Measurements from ENCODE around the gene RFT1. TPM values are rescaled to one million over a fixed set of nuclear protein-coding genes. Genes with fewer than 3 reads are reported as not detected.
"Not testable (repeated sequence)": the region's sequence is repeated elsewhere in the genome, so short reads cannot be mapped to it uniquely, and the experiment has no call there.

RFT1 gene
- total RNA-seq, 1 experiment from 2014 or later = 26.3 TPM

DNA sequence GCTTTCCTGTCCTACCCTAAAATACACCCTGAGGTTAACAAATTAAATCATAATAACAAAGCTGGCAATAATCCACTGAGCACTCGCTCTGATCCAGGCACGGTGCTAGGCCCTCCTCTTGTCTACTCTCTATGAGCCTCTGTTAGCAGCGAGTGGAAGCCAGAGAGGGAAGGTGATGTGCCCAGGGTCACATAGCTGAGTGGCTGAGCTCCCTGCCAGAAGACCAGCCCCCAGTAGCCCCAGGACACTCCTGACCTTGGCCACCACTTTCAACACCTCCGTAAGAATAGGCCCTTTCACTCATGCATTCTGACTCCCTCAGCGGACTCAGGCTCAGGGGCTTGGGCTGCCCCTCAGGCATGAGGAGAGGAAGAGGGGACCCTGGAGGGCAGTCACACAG, 21.2 kb upstream of the RFT1 start:
- no peaks in the 10 kb centered on the region for H3K27me3 Mint-ChIP-seq (ENCODE audit: low read depth)
- no peaks in the 10 kb centered on the region for H3K36me3 Mint-ChIP-seq
- ChIA-PET CTCF (no interaction called here), POLR2A (no interaction called here)
- no peaks in the 10 kb centered on the region for H3K9me3 Mint-ChIP-seq
- DNase-seq (ENCODE audit: low spot score) = no peak
- H3K4me1 Mint-ChIP-seq = no peaks in the 10 kb centered on the region
- H3K27ac Mint-ChIP-seq = no peak overlapping the region
- ATAC-seq = no peak
- H3K4me3 Mint-ChIP-seq = no peak overlapping the region
- TF ChIP-seq, protein P1, sequence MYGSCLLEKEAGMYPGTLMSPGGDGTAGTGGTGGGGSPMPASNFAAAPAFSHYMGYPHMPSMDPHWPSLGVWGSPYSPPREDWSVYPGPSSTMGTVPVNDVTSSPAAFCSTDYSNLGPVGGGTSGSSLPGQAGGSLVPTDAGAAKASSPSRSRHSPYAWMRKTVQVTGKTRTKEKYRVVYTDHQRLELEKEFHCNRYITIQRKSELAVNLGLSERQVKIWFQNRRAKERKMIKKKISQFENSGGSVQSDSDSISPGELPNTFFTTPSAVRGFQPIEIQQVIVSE (CRISPR knock-in tag; IDR thresholded peaks at IDR 0.05; ENCODE audit: borderline replicate concordance) = no peak
- TF ChIP-seq ATF2 (CRISPR knock-in tag; IDR thresholded peaks at IDR 0.05; ENCODE audit: borderline replicate concordance, low read depth) (no peak), ZNF671 (CRISPR knock-in tag; IDR thresholded peaks at IDR 0.05) (no peak), ESRRA (CRISPR knock-in tag; IDR thresholded peaks at IDR 0.05; ENCODE audit: borderline replicate concordance) (no peak), TCF7 (CRISPR knock-in tag; IDR thresholded peaks at IDR 0.05; ENCODE audit: low read depth) (no peak), FOXP1 (CRISPR knock-in tag; IDR thresholded peaks at IDR 0.05; ENCODE audit: borderline replicate concordance) (no peak), SMAD4 (CRISPR knock-in tag; IDR thresholded peaks at IDR 0.05) (no peak)
- TF ChIP-seq, protein P2, sequence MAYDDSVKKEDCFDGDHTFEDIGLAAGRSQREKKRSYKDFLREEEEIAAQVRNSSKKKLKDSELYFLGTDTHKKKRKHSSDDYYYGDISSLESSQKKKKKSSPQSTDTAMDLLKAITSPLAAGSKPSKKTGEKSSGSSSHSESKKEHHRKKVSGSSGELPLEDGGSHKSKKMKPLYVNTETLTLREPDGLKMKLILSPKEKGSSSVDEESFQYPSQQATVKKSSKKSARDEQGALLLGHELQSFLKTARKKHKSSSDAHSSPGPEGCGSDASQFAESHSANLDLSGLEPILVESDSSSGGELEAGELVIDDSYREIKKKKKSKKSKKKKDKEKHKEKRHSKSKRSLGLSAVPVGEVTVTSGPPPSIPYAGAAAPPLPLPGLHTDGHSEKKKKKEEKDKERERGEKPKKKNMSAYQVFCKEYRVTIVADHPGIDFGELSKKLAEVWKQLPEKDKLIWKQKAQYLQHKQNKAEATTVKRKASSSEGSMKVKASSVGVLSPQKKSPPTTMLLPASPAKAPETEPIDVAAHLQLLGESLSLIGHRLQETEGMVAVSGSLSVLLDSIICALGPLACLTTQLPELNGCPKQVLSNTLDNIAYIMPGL (CRISPR knock-in tag; IDR thresholded peaks at IDR 0.05) = no peak
- TF ChIP-seq, protein P3, sequence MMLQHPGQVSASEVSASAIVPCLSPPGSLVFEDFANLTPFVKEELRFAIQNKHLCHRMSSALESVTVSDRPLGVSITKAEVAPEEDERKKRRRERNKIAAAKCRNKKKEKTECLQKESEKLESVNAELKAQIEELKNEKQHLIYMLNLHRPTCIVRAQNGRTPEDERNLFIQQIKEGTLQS (CRISPR knock-in tag; conservative IDR thresholded peaks at IDR 0.05) = no peak

GRCh38 chr3:53151086-53151438, 20.8 kb upstream of the RFT1 start:
- POLR2A ChIA-PET; H3K27me3 Mint-ChIP-seq (ENCODE audit: low read depth); H3K4me1 Mint-ChIP-seq; H3K4me3 Mint-ChIP-seq; H3K27ac Mint-ChIP-seq; ATAC-seq; CTCF ChIA-PET; H3K36me3 Mint-ChIP-seq; H3K9me3 Mint-ChIP-seq; DNase-seq (ENCODE audit: low spot score): not testable (repeated sequence)

GRCh38 chr3:53150247-53151085, 20.2 kb upstream of the RFT1 start:
- Mint-ChIP-seq H3K27me3 (ENCODE audit: low read depth) (no peaks in the 10 kb centered on the region), H3K4me1 (no peaks in the 10 kb centered on the region), H3K4me3 (no peak overlapping the region), H3K27ac (no peak overlapping the region), H3K36me3 (no peaks in the 10 kb centered on the region), H3K9me3 (no peaks in the 10 kb centered on the region)
- DNase-seq (ENCODE audit: low spot score) (no peak), ATAC-seq (no peak)
- TF ChIP-seq ATF6 (CRISPR knock-in tag; IDR thresholded peaks at IDR 0.05) (no peak), FOXP1 (CRISPR knock-in tag; IDR thresholded peaks at IDR 0.05; ENCODE audit: borderline replicate concordance) (no peak), RORB (CRISPR knock-in tag; IDR thresholded peaks at IDR 0.05) (no peak), HMGA2 (CRISPR knock-in tag; IDR thresholded peaks at IDR 0.05) (no peak), ZNF512 (CRISPR knock-in tag; IDR thresholded peaks at IDR 0.05; ENCODE audit: borderline replicate concordance) (no peak)
- TF ChIP-seq, protein P4, sequence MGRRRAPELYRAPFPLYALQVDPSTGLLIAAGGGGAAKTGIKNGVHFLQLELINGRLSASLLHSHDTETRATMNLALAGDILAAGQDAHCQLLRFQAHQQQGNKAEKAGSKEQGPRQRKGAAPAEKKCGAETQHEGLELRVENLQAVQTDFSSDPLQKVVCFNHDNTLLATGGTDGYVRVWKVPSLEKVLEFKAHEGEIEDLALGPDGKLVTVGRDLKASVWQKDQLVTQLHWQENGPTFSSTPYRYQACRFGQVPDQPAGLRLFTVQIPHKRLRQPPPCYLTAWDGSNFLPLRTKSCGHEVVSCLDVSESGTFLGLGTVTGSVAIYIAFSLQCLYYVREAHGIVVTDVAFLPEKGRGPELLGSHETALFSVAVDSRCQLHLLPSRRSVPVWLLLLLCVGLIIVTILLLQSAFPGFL (CRISPR knock-in tag; IDR thresholded peaks at IDR 0.05; ENCODE audit: borderline replicate concordance) = no peak
- TF ChIP-seq, protein P5, sequence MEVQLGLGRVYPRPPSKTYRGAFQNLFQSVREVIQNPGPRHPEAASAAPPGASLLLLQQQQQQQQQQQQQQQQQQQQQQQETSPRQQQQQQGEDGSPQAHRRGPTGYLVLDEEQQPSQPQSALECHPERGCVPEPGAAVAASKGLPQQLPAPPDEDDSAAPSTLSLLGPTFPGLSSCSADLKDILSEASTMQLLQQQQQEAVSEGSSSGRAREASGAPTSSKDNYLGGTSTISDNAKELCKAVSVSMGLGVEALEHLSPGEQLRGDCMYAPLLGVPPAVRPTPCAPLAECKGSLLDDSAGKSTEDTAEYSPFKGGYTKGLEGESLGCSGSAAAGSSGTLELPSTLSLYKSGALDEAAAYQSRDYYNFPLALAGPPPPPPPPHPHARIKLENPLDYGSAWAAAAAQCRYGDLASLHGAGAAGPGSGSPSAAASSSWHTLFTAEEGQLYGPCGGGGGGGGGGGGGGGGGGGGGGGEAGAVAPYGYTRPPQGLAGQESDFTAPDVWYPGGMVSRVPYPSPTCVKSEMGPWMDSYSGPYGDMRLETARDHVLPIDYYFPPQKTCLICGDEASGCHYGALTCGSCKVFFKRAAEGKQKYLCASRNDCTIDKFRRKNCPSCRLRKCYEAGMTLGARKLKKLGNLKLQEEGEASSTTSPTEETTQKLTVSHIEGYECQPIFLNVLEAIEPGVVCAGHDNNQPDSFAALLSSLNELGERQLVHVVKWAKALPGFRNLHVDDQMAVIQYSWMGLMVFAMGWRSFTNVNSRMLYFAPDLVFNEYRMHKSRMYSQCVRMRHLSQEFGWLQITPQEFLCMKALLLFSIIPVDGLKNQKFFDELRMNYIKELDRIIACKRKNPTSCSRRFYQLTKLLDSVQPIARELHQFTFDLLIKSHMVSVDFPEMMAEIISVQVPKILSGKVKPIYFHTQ (CRISPR knock-in tag; IDR thresholded peaks at IDR 0.05) = no peak
- ChIA-PET POLR2A (no interaction called here), CTCF (interaction anchor here (0.9 kb wide), 1 partner anchor 10 kb away, joined by 4 read pairs; the partner anchor contains the start of gene PRKCD)

All from WTC11 (cell line).